ENCODE results near the gene TDG.
"Not testable (repeated sequence)": the region's sequence is repeated elsewhere in the genome, so short reads cannot be mapped to it uniquely, and the experiment has no call there.

TDG gene

DNA sequence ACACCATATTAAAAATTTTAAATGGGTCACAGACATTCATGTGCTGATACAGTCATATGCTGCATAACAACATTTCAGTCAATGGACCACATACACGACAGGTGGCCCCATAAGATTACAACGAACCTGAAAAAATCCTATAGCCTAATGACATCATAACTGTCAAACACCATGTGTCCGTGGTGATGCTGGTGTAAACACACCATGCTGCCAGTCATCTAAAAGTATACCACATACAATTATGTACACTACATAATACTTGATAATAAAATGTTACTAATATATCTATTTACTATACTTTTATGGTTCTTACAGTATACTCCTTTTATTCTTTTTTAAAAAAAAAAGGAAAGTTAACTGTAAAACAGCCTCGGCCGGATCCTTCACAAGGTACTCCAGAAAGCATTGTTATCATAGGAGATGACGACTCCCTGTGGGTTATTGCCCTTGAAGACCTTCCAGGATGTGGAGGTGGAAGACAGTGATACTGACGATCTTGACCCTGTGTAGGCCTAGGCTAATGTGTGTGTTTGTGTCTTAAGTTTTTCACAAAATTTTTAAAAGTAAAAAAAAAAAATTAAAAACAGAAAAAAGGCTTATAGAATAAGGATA lies 5.0 kb upstream of the TDG start:
- no peak for DNase-seq (ENCODE audit: low spot score)

- DNase-seq (ENCODE audit: low spot score), result no peak
Measured at GRCh38 chr12:103962493-103962892, 3.2 kb upstream of the TDG start.

DNA sequence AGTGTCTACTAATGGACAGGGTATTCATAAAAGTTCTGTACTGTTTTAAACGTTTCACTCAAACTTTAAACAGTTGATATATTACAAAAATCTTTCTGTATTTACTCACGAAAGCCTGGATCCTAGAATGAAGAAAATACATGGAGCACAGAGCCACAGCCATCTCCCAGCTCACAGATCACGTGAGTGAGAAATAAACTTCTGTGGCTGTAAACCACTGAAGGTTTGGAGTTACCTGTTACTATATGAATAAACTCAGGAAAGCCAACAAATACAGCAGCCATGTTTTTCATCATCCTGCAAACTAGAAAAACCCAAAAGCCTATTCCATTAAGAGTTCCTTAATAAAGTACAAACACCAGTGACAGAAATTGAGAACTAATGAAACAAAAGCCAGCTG lies 867 bp upstream of the TDG start:
- peak; percentile 29 for DNase-seq (ENCODE audit: low spot score)

- DNase-seq (ENCODE audit: low spot score), result no peak
Measured at GRCh38 chr12:103965255-103965589, 450 bp upstream of the TDG start.

DNA sequence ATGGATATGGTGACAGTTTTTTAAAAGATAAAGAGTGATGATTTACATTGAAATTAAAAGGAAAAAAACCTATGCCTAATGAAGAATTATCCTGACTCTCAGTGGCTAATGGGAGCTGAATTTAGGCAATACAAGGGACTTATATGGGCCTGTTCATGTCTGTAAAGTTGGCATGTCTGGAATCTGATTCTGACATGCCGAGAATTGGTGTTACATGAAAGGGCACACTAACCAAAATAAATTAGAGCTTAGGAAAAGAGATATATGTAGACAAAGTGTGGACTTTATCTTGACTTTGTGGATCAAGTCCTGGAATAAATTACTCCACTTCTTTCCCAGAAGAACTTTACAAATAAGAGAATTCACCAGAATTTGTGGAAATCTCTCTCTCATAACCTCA lies 1.1 kb downstream of the TDG start:
- DNase-seq (ENCODE audit: low spot score), result no peak

GRCh38 chr12:103969391-103969790 lies 3.7 kb downstream of the TDG start:
- no peak for DNase-seq (ENCODE audit: low spot score)

DNA sequence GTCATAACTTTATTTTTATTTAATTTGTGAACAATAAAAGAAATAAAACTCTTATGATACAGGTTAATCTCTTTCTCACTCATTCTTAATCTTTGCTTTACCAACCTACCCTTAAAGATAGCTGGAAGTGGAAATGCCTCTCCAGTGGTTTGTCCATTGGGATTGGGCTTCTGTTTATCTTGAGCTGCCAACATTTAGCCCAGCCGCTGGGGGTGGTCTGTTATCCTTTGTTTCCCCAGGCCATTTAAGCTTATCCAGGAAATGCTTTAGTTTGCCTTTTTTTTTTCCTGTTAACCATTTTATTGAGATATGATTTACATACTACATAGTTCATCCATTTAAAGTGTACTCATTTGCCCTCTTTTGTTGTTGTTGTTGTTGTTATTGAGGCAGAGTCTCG lies 8.2 kb downstream of the TDG start:
- no peak for DNase-seq (ENCODE audit: low spot score)

DNA sequence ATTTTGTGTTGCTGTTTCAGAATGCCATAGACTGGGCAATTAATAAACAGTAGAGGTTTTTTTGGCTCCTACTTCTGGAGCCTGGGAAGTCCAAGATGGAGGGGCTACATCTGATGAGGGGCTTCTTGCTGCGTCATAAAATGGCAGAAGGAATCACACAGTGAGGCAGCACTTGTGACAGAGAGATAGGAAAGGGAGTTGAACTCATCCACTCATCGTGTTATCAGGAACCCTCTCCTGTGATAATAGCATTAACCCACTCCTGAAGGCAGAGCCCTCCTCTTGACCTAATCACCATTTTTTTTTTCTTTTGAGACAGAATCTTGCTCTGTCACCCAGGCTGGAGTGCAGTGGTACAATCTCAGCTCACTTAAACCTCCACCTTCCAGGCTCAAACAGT lies 9.7 kb downstream of the TDG start:
- no peak for DNase-seq (ENCODE audit: low spot score)

DNA sequence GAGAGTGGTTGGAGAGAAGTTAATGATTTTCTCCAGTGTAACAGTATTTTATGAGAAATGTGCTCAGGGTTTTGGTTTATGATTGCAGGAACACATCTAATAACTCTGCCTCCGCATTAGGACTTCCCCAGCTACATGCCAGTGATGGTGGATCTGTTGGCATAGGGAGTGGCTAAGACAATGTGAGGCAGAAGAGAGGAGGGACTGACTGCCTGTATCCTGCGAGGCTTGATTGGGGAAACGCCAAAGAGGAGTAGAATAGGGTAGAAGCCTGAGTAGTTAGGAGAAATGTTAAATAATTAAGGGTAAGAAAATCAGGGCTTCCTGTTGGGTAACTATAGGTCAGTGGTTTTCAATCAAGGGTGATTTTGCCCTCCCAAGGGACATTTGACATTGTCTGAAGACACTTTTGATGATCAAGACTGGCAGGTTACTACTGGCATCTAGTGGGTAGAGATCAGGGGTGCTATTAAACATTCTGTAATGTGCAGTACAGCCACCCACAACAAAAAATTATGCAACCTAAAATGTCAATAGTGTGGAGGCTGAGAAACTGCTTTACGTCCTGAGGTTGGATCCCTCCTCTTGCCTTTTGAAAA lies 12.8 kb downstream of the TDG start:
- DNase-seq (ENCODE audit: low spot score), result no peak

- no peak for DNase-seq (ENCODE audit: low spot score)
Measured at GRCh38 chr12:103986829-103987228, 21.2 kb downstream of the TDG start.

- DNase-seq (ENCODE audit: low spot score), result no peak
Measured at GRCh38 chr12:103994235-103994634, 28.6 kb downstream of the TDG start.

DNA sequence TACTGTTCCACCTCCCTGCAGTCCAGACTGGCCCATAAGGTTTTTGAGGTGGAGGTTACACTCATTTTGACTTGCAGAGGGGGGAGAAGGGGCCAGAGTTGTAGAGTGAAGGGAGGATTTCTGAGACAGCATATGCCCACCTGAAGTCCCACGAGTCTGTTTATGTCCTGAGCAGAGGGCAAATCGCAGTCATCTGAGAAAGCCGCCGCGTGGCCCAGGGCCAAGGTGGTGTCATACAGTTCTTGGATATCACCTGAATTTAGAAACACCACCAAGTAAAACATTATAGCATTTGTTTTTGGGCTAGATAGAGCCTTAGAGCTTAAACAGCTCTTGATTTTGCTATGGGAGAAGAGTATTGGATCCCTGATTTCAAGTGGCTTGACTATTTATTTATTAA lies 30.9 kb downstream of the TDG start:
- no peak for DNase-seq (ENCODE audit: low spot score)

DNA sequence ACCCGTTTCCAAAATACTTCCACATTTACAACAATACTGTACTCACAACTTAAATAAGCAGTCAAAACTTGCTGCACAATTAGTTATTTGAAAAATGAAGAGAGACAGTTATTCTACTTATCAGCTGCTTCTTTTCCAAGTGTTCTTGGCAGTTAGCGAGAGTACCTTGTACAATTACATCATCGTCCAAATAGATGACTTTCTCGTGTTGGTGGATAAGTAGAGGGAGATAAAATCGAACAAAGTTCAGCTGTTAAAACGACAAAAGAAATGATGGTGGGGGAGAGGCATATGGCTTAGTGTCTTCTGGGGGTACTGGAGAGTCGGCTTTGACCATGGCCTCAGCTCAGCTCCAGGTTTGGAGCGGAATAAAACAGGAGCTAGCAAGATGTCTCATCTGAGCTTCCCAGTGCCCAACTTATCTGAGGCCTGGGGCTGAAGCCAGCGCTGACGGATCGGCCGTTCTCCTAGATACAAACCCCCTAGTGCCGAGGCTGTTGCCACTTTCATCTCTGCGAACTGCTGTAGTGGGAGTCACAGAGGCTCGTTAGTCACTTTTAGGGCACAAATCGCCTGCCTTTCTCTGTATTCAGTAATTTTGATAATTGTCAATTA lies 31.7 kb downstream of the TDG start:
- no peak for DNase-seq (ENCODE audit: low spot score)

GRCh38 chr12:103998976-103999375 lies 33.3 kb downstream of the TDG start:
- DNase-seq (ENCODE audit: low spot score), result no peak

DNA sequence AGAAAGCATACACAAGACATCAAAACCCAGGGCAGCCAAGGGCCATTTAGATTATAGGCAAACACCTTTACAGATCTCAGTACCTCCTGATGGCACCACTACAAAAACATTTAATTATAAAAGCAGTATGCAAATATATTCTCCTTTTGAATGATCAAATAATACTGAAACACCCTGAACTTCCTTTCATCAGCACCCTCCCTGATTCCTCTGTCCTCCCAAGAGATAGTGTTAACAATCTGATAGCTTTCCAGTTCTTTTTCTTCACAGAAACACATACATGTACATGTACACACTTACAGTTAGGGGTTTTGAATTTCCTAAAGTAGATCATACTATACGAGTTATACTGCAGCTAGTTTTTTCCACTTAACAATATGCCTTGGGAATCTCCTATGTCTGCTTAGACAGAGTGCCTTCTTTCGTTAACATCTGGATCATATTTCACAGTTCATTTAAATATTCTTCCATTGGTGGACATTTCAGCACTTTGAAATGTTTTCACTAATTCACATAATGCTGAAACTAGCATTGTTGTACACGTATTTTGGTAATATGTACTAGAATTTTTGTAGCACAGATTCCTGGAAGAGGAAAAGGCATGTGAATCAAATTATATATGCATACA lies 35.2 kb downstream of the TDG start:
- no peak for DNase-seq (ENCODE audit: low spot score)

DNA sequence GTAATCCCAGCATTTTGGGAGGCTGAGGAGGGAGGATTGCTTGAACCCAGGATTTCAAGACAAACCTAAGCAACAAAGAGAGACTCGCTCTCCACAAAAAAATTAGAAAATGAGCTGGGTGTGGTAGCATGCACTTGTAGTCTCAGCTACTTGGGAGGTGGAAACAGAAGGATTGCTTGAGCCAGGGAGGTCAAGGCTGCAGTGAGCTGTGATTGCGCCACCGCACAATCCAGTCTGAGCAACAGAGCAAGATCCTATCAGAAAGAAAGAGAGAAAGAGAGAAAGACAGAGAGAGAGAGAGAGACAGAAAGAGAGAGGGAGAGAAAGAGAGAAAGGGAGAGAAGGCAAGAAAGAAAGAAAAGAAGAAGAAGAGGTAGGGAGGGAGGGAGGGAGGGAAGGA lies 37.0 kb downstream of the TDG start:
- DNase-seq (ENCODE audit: low spot score), result no peak

DNA sequence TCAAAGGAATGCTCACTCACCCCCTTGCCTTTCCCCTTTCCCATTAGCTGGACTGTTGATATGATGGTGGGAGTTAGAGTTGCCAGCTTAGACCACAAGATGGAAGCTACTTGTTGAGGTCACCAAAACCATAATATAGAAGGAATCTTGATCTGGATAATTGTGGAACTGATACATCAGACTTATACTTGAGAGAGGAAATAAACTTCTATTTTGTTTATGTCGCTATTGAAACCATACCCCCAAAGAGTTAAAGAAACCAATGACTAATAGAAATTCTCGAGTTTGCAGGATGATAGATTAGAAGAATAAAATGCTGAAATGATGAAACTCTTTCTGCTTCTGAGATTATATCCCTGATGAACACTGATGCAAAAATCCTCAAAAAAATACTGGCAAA lies 37.9 kb downstream of the TDG start:
- DNase-seq (ENCODE audit: low spot score), result no peak

- DNase-seq (ENCODE audit: low spot score), result no peak
Measured at GRCh38 chr12:104006929-104007328, 41.3 kb downstream of the TDG start.

GRCh38 chr12:104010121-104010520 lies 44.4 kb downstream of the TDG start:
- DNase-seq (ENCODE audit: low spot score), result no peak

- DNase-seq (ENCODE audit: low spot score), result peak; percentile 30
Measured at GRCh38 chr12:104010606-104011169, 45.0 kb downstream of the TDG start.

DNA sequence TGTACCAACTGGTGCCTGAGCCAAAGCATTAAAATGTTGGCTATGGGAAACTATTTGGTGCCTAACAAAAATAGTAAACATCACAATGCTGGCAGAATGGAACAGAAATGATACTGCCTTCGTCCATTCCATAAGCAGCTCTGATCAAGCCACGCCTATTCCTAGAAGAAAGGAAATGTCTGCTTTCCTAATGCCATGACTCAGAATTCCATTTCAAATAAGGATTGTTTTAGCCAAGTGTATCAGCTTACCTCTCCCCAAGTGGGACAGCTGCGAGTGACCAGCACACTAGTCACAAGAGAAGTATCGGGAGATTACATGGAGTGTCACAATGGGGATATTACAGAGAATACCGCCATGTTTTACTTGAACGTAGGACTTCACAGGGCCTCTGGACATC lies 45.6 kb downstream of the TDG start:
- DNase-seq (ENCODE audit: low spot score), result no peak

GRCh38 chr12:104012331-104012730 lies 46.7 kb downstream of the TDG start:
- no peak for DNase-seq (ENCODE audit: low spot score)

DNA sequence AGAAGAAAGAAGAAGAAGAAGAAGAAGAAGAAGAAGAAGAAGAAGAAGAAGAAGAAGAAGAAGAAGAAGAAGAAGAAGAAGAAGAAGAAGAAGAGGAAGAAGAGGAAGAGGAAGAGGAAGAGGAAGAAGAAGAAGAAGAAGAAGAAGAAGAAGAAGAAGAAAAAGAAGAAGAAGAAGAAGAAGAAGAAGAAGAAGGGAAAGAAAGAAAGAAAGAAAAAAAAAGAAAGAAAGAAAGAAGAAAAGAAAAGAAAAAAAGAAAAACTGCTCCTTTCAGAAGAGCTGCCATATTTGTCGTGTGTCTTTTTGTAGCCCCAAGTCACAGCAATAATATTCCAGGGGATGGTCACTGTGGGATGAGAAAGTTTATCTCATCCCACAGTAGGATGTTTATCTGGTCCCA lies 56.2 kb downstream of the TDG start:
- DNase-seq (ENCODE audit: low spot score), result not testable (repeated sequence)
